PC-3 (cell line): ENCODE data around the gene COG5. TPM values are rescaled to one million over a fixed set of nuclear protein-coding genes. Genes with fewer than 3 reads are reported as not detected.

ENCODE experiments used
- ATAC-seq: fragments of 200-7000 bp; cut with Tn5 transposase; 2 replicates; pipeline ENCODE4 v1.9.1; 2020; ENCODE audit warnings: mild to moderate bottlenecking, moderate library complexity
- BruUV-seq: library from RNA; stranded (reverse); fragments of 400-500 nt; replicated peaks from 2 replicates; lab custom pipeline; 2021; lab: Mats Ljungman, UMichigan
- CTCF ChIA-PET: fragments of 300-600 bp; sonication (Branson Sonifier 250); formaldehyde crosslinking; loops from one replicate; lab custom pipeline; 2022; ENCODE audit warnings: antibody characterized with exemption; lab: Charles Lee
- POLR2A ChIA-PET: fragments of 300-600 bp; sonication (Branson Sonifier 250); formaldehyde crosslinking; loops from one replicate; lab custom pipeline; 2022; ENCODE audit warnings: antibody characterized with exemption; ENCODE audit not compliant: unreplicated experiment; lab: Charles Lee
- DNase-seq: peaks from one replicate; pipeline ENCODE4 v3.0.0-alpha.2; 2015
- H2AFZ ChIP-seq: fragments of 300-600 bp; sonication (generic); 2 replicates; pipeline ENCODE4 v1.6.0; 2016; ENCODE audit warnings: antibody characterized with exemption, low read length
- H3F3A ChIP-seq: fragments of 300-600 bp; sonication (generic); one replicate; pipeline ENCODE4 v1.6.0; 2017; ENCODE audit warnings: antibody characterized with exemption, low read length, control low read depth, mild to moderate bottlenecking; ENCODE audit not compliant: unreplicated experiment
- H3K27ac ChIP-seq: fragments of 300-600 bp; sonication (generic); 2 replicates; pipeline ENCODE4 v1.5.1; 2016; ENCODE audit warnings: mild to moderate bottlenecking, low read length
- H3K27me3 ChIP-seq: fragments of 300-600 bp; sonication (generic); 2 replicates; pipeline ENCODE4 v1.6.1; 2016; ENCODE audit warnings: low read length, mixed read lengths
- H3K36me3 ChIP-seq: fragments of 300-600 bp; sonication (generic); 2 replicates; pipeline ENCODE4 v1.6.1; 2016; ENCODE audit warnings: low read depth, mixed run types, low read length, mixed read lengths
- H3K4me1 ChIP-seq: fragments of 300-600 bp; sonication (generic); 2 replicates; pipeline ENCODE4 v1.5.1; 2016; ENCODE audit warnings: low read length; ENCODE audit not compliant: insufficient read depth
- H3K4me2 ChIP-seq: fragments of 300-600 bp; sonication (generic); 2 replicates; pipeline ENCODE4 v1.6.0; 2016; ENCODE audit warnings: low read length
- H3K4me3 ChIP-seq: fragments of 300-600 bp; sonication (generic); 2 replicates; pipeline ENCODE4 v1.5.1; 2016; ENCODE audit warnings: mild to moderate bottlenecking, low read length, mixed read lengths
- H3K79me2 ChIP-seq: fragments of 300-600 bp; sonication (generic); 2 replicates; pipeline ENCODE4 v1.6.1; 2017; ENCODE audit warnings: low read length, mixed read lengths
- H3K9ac ChIP-seq: fragments of 300-600 bp; sonication (generic); 2 replicates; pipeline ENCODE4 v1.6.0; 2016; ENCODE audit warnings: mild to moderate bottlenecking, low read length
- H3K9me2 ChIP-seq: fragments of 300-600 bp; sonication (generic); replicated peaks from 2 replicates; pipeline ENCODE4 v1.6.1; 2016; ENCODE audit warnings: mixed run types, low read length, mixed read lengths
- H3K9me3 ChIP-seq: fragments of 300-600 bp; sonication (generic); 2 replicates; pipeline ENCODE4 v1.6.1; 2016; ENCODE audit warnings: low read length, mixed read lengths
- H4K20me1 ChIP-seq: fragments of 300-600 bp; sonication (generic); 2 replicates; pipeline ENCODE4 v1.6.1; 2016; ENCODE audit warnings: low read length, mixed read lengths
- CTCF ChIP-seq: fragments of 300-600 bp; sonication (generic); conservative IDR thresholded peaks from 2 replicates; pipeline ENCODE4 v1.5.1; 2017; ENCODE audit warnings: antibody characterized with exemption, low read depth, mild to moderate bottlenecking, low read length
- EZH2 ChIP-seq: fragments of 300-600 bp; sonication (generic); IDR thresholded peaks from one replicate; pipeline ENCODE4 v1.6.1; 2017; ENCODE audit warnings: antibody characterized with exemption, mild to moderate bottlenecking, low read length; ENCODE audit not compliant: unreplicated experiment
- EZH2phosphoT487 ChIP-seq: fragments of 300-600 bp; sonication (generic); IDR thresholded peaks from 2 replicates; pipeline ENCODE4 v1.6.1; 2018; ENCODE audit warnings: mild to moderate bottlenecking, antibody characterized with exemption, low read length, borderline replicate concordance
- intact Hi-C: fragments of 100-400 bp; cut with micrococcal nuclease; formaldehyde crosslinking; loops from 2 replicates; pipeline ENCODE4 v1.9.0; 2023
- total RNA-seq: library from RNA; depleted of rRNA; stranded (reverse); fragments of >200 nt; gene quantifications from 2 replicates; pipeline ENCODE4 v1.2.3, GENCODE V29; 2014

COG5 gene
- total RNA-seq, 1 experiment from 2014 or later, result 51.7 TPM

DNA sequence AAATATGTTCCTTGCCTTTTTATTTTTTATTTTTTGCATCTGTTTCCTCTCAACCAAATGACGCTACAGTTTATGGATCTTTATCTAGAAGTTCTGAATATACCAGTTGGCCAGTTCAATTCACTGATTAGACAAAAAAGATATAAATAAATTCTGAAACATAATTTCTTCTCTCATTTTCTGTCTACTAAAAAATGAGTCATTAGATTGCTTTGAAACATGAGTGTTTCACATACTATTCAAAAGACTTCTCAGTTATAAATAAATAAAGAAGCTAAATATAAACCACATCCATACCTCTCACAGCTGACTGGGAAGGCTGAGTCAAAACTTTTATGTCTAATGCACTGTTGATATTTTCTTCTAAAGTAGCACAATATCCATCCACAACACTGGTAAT lies 191.4 kb downstream of the COG5 start:
- H3K9ac ChIP-seq, result no peak overlapping the region
- intact Hi-C loops, result loop anchor here (2.0 to 5.0 kb wide), 2 partner anchors 137 to 170 kb away; no protein-coding TSS in a partner anchor
- CTCF ChIA-PET, result interaction anchor here (0.6 to 0.9 kb wide), 2 partner anchors 170 to 205 kb away, joined by 3 read pairs; no protein-coding TSS in a partner anchor
- no peak overlapping the region for H2AFZ ChIP-seq
- ATAC-seq (peak; percentile 96), DNase-seq (peak; percentile 57)
- no peak for TF ChIP-seq EZH2
- no peak for TF ChIP-seq EZH2phosphoT487
- TF ChIP-seq CTCF, result no peak
- no peaks in the 10 kb centered on the region for H3K36me3 ChIP-seq
- no peaks in the 10 kb centered on the region for H3K27me3 ChIP-seq
- no peaks in the 10 kb centered on the region for H3K79me2 ChIP-seq
- BruUV-seq, result no TSS peak
- H4K20me1 ChIP-seq, result no peaks in the 10 kb centered on the region
- POLR2A ChIA-PET, result interaction anchor here (0.6 to 1.1 kb wide), 2 partner anchors 138 to 142 kb away, joined by 3 to 5 read pairs; no protein-coding TSS in a partner anchor
- H3K9me2 ChIP-seq, result no peaks in the 10 kb centered on the region
- peaks cover 17% of the 10 kb centered on the region for H3K4me1 ChIP-seq
- no peaks in the 10 kb centered on the region for H3K9me3 ChIP-seq
- H3F3A ChIP-seq, result no peaks in the 10 kb centered on the region
- no peak overlapping the region for H3K4me2 ChIP-seq
- H3K4me3 ChIP-seq, result no peak overlapping the region
- H3K27ac ChIP-seq, result peak overlapping the region; percentile 24

DNA sequence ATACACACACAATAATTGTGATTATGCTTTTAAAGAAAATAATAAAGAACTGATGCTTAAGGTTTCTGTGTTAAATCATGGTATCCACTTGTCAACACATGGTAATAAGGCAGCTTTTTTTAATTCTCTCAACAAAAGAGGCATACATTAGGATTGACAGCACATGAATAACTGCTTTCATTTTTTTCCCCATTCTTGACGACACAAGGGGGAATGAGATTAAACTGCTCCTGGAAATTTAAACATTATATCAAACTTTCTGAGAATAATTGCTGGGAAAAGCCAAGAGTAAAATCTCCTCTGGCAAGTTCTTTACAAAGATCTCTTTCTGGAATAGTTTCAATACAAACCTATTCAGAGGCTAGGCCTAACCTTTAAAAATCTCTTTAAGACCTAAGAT lies 192.9 kb downstream of the COG5 start:
- Histone ChIP-seq H2AFZ (no peak overlapping the region), H3K79me2 (no peaks in the 10 kb centered on the region), H3K9ac (no peak overlapping the region), H3K4me2 (no peak overlapping the region), H3F3A (no peaks in the 10 kb centered on the region), H3K9me2 (no peaks in the 10 kb centered on the region), H3K36me3 (no peaks in the 10 kb centered on the region), H3K4me1 (peaks cover 17% of the 10 kb centered on the region), H3K4me3 (no peak overlapping the region), H4K20me1 (no peaks in the 10 kb centered on the region), H3K27ac (no peak overlapping the region), H3K27me3 (no peaks in the 10 kb centered on the region), H3K9me3 (no peaks in the 10 kb centered on the region)
- no TSS peak for BruUV-seq
- ATAC-seq, result no peak
- TF ChIP-seq EZH2 (no peak), EZH2phosphoT487 (no peak), CTCF (no peak)
- ChIA-PET CTCF (interaction anchor here (0.6 kb wide), 1 partner anchor 79 kb away, joined by 3 read pairs; no protein-coding TSS in a partner anchor), POLR2A (interaction anchor here (0.6 kb wide), 1 partner anchor 191 kb away, joined by 3 read pairs; no protein-coding TSS in a partner anchor)
- no peak for DNase-seq
- intact Hi-C loops, result loop anchor here (5.0 kb wide), 1 partner anchor 169 kb away; no protein-coding TSS in a partner anchor

DNA sequence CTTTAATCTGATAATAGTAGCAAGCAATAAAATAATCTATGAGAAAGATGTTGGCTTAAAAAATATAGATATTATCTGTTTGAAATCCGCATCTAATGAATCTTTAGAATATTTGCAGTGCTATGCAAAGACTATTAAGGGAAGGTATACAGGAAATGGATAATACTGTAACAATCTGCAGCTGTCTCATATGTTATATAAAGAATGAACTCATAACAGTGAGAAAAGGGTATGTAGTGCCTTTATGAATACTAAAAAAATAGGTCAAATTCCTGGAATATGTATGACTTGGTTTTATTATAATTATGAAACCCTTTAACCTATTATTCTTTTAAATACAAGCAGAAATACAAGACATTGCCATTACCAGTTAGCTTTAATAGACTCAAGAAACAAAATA lies 198.9 kb downstream of the COG5 start:
- H3K4me2 ChIP-seq, result no peak overlapping the region
- POLR2A ChIA-PET, result no interaction called here
- TF ChIP-seq EZH2, result no peak
- TF ChIP-seq CTCF, result no peak
- TF ChIP-seq EZH2phosphoT487, result no peak

More for the DNA sequence above, 198.9 kb downstream of the COG5 start:
- H3K27ac ChIP-seq, result no peak overlapping the region
- no peaks in the 10 kb centered on the region for H3K9me2 ChIP-seq
- H3K27me3 ChIP-seq, result no peaks in the 10 kb centered on the region
- no peaks in the 10 kb centered on the region for H3K4me1 ChIP-seq
- H4K20me1 ChIP-seq, result no peaks in the 10 kb centered on the region
- no peak overlapping the region for H3K9ac ChIP-seq
- ATAC-seq (no peak), DNase-seq (no peak)
- no peaks in the 10 kb centered on the region for H3K79me2 ChIP-seq
- BruUV-seq, result no TSS peak
- H2AFZ ChIP-seq, result no peak overlapping the region
- H3K4me3 ChIP-seq, result no peak overlapping the region
- CTCF ChIA-PET, result no interaction called here
- no peaks in the 10 kb centered on the region for H3F3A ChIP-seq
- intact Hi-C loops, result no loop called here
- peaks cover 20% of the 10 kb centered on the region for H3K36me3 ChIP-seq
- H3K9me3 ChIP-seq, result no peaks in the 10 kb centered on the region
